NCI-H524 treated with DMSO at 0.1 percent for 48 hours (cell line): ENCODE data around the gene TMEM225.
"Not testable (repeated sequence)": the region's sequence is repeated elsewhere in the genome, so short reads cannot be mapped to it uniquely, and the experiment has no call there.

Experiments
- DNase-seq: peaks from one replicate; lab custom pipeline; 2025; lab: John Stamatoyannopoulos, UW

The TMEM225 gene, protein sequence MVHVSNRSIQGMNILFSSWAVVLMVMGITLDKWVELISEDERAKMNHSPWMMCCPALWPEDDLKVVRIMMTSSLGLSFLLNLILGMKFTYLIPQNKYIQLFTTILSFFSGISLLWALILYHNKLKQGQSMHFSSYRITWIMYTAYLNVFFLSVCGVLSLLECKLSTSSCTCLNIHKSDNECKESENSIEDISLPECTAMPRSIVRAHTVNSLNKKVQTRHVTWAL

DNA sequence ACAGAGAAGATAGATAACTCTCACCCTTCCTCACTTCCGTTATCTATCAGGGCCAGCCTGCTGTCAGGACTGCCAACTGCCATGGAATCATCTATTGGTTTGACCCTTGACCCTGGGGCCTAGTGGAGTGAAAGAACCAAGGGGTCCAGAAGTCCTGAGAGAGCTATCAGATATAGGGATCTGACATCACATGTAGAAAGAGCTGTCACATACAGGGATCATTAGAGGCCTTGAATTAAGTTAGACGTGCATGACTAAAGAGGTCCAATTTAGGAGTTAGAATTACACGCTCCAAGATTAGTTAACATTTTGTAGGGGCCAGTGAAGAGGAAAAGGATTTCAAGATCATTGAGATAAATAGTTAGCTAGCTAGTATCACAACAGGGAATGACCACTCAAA, at the start of gene TMEM225:
Gene TMEM225 (minus strand): TSS at position 101 of the 400 bp plus-strand sequence. CDS start 245 bp downstream, outside the sequence.
- DNase-seq = no peak

DNA sequence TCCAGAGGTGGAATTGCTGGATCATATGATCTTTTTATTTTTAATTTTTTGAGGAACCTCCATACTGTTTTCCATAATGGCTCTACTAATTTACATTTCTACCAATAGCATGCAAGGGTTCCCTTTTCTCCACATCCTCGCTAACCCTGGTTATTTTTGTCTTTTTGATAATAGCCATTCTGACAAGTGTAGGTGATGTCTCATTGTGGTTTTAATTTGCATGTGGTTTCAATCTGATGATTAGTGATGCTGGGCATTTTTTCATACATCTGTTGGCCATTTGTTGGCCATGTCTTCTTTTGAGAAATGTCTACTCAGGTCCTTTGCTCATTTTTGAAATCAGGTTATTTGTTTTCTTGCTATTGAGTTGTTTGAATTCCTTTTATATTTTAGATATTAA, 38.6 kb upstream of the TMEM225 start:
- DNase-seq = no peak

DNA sequence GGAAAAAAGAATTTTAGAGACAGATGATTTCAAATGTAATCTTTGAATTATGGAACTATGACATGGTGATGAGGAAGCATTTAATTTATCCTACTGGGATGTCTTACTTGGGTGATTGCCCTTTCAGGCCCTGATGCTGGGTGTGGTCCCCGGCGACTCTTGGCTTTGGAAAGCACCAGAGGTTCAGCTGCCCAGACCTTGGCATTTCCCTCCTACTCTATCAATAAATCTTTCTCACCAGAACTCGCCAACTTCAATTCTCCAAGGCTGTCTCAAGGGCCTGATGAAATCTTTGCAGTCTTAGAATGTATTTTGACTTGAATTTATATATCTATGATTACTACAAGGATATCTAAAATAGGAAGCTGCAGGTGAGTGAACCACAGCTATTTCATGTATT, 35.5 kb upstream of the TMEM225 start:
- no peak for DNase-seq

DNA sequence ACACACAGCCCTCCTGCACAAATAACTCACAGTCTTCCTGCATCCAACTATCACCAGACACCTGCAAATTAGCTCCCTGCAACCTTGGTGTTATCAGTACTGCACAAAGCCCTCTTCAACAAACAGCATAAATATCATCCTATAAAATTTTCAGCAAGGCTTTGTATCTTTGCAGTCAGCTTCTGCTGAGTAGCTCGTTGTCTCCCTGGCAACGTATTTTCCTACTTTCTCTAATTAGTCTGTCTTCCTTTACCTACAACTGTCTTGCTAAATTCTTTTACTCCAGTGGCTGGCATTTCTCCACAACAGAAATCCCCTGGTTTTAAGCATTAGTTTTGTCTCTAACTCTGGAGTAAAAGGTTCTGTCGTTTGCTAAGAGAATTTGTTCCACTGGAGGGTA, 20.4 kb upstream of the TMEM225 start:
- no peak for DNase-seq

DNA sequence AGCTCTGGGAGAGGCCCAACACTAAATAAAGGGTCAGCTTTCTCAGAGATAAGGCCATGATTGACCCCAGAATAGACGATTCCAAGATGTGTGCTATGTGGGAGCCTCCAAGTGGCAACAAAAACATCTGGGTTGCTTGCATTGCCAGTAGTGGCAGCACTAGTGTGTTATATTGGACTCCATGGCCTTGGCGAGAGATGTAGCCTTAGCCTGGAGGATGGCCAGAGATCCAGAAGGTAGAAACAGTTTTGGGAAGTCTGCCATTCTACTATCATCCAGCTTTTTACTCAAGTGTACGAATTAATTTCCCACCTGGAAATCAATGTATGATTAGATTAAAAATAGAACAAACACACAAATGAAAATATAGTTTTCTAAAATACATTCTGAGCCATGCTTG, 19.5 kb upstream of the TMEM225 start:
- DNase-seq = no peak

DNA sequence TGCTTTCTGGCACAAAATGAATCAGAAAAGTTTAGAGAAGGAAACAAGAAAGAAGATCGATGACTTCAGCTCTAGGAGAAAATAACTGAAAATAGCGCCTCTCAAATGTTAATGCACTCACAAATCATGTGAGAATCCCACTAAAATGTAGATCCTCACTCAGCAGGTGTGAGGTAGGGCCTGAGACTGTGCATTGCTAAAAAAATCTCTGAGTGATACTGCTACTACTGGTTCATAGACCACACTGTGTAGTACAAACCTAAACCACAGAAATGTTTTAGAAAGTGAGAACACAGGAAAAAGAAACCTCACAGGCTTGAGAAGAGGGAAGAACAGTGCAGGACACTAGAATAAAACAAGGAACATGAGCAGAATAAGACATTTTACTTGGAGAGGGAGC, 18.5 kb upstream of the TMEM225 start:
- no peak for DNase-seq

DNA sequence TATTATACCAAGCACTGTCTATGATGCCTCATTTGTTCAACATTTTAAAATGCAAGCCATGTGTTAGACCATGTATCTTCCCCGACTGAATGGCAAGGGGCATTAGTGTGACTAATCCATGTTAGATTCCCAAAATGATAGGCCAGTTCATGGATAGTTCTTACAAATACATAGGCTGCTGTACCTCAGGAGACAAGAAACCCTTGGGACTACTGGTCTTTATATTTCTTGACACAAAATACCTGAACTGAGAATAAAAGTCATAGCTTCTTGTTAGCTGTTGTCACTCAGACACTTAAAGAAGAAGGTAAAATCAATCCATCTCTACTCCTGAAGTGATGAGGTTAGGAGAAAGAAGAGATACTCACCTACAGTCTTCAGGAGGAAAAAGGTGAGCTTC, 16.4 kb upstream of the TMEM225 start, which contains the start of gene OR8D4:
Gene OR8D4 (plus strand): TSS at position 301 of the 400 bp plus-strand sequence. CDS start 4,265 bp downstream, outside the sequence.
- no peak for DNase-seq

DNA sequence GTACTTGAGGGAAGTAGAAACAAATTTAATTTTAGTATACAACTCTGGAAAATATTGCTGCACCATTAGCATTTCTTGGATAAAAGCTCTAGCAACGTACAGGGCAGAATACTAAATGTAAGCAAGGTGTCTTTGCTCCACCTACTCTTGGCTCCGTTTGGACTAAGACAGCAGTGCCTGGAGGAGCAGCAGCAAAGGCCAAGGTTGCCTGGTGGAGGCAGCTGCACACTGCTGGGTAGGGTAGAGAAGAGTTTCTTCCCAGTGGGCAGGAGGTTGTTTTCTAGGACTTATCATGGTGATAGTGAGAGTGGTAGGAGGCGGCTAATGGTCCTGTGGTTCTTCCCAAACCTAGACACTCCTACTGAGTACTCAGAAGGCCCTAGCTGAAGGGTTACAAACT, 14.3 kb upstream of the TMEM225 start:
- DNase-seq = no peak

DNA sequence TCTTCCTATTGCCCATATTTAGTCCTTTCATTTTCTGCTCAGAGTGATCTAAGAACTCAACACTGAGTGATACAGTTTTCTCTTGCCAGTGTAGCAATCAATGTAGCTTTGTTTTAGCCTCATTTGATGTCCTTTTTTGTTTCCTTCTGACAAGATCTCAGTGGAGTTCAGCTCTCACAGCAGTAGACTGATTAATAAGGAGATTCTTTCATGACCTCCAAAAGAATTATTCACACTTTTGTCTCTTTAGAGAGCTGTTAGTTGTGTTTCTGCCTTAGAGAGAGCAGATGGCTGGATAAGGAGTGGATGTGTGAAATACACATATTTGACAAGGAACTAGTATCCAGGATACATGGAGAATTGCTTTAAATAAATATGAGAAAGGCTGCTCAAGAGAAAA, 6.6 kb upstream of the TMEM225 start:
- DNase-seq = no peak

DNA sequence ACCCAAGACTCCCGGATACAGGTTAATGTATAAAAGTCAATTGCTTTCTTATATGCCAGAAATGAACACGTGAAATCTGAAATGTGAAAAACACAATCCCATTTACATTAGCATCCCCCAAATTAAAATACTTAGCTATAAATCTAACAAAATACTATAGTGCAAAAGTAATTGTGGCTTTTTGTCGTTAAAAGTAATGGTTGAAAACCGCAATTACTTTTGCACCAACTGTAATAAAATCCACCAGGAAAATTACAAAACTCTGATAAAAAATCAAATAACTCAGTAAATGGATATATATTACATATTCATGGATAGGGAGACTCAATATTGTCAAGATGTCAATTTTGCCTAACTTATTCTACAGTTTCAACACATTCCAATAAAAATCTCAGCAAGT, 4.6 kb downstream of the TMEM225 start:
- no peak for DNase-seq

DNA sequence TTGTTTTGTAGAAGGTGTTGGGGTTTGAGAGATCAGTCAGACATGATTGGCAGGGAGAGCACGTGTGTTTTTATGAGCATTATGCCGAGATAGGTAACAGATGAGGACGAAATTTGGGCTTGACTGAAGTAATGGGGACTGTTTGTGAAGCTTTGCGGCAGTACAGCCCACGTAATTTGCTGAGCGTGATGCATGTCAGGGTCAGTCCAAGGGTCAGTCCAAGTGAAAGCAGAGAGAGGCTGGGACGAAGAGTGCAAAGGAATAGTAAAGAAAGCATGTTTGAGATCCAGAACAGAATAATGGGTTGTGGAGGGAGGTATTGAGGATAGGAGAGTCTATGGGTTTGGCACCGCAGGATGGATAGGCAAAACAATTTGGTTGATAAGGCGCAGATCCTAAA, 17.7 kb downstream of the TMEM225 start:
- DNase-seq = not testable (repeated sequence)

DNA sequence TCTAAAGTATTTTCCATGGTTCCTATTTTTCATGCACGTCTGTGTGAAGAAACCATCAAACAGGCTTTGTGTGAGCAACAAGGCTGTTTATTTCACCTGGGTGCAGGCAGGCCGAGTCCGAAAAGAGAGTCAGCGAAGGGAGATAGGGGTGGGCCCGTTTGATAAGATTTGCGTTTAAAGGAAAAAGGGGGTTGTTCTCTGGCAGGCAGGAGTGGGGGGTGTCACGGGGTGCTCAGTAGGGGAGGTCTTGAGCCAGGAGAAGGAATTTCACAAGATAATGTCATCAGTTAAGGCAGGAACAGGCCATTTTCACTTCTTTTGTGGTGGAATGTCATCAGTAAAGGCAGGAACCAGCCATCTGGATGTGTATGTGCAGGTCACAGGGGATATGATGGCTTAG, 20.2 kb downstream of the TMEM225 start:
- DNase-seq = not testable (repeated sequence)

DNA sequence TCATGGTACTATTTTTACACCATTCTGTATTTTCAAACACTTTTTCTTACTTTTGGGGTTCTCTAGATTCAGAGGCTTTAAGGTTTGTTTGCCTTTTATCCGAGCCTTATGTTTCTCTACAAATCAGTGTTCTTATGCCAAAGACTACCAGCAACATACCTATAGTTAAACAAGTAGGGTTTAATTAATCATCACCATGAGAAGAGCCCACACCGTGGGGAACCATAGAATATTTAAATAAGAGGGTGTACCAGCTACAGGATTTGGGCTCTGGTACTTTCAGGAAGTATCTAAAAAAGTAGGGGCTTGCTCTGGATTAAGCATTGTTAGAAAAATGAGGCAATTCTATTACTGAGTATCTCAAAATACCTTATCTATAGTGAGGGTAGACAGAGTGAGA, 25.7 kb downstream of the TMEM225 start:
- no peak for DNase-seq

DNA sequence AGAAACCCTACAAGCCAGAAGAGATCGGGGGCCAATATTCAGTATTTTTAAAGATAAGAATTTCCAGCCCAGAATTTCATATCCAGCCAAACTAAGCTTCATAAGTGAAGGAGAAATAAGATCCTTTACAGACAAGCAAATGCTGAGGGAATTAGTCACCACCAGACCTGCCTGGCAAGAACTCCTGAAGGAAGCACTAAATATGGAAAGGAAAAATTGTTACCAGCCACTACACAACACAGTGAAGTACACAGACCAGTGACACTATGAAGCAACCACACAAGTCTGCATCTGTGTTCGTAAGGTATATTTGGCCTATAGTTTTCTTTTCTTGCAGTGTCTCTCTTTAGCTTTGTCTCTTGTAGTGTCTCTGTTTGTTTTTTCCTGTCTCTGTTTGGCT, 29.0 kb downstream of the TMEM225 start:
- DNase-seq = no peak

DNA sequence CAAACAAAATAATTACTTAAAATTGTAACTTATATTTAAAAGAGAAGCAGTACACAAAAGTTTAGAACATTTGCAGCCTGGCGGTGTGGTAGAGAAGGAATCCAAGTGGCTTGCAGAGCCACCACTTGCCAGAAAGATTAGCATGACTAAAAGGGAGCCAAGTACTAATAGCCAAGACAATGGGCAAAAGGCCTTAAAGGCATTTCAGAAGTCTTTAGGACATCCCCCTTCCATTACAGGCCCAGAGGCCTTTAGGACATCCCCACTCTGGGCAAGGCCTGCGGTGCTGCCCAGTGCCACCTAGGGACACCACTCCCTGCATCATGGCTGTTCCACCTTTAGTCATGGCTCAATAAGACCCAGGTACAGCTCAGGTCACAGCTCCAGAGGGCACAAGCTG, 32.4 kb downstream of the TMEM225 start:
- DNase-seq = no peak

DNA sequence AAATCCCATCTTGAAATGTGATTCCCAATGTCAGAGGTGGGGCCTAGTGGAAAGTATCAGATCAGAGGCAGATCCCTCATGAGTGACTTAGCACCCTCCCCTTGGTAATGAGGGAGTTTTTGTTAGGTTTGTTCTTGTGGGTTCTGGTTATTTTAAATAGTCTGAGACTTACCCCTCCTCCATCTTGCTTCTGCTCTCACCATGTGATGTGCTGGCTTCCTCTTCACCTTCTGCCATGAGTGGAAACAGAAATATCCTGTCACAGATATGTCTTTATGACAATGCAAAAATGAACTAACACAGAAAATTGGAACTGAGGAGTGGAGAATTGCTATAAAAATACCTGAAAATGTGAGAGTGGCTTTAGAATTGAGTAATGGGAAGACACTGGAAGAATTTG, 33.1 kb downstream of the TMEM225 start:
- DNase-seq = no peak

DNA sequence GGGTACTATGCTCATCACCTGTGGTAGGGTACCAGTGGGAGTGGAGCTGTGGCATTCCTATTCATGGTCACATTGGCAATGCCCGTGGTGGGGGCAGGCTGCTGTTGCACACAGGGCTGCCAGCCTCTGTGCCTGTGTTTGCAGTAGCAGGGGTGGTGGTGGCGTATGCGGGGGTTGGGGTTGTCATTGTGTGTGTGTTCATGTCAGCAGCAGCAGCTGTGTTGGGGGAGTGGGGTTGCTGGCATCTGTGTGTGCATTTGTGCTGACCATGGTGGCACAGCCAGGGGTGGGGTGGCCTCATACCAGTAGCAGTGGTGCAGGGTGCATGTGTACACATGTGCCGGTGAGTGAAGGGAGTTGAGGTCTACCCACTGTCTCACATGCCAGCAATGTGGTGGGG, 34.4 kb downstream of the TMEM225 start:
- DNase-seq = no peak

DNA sequence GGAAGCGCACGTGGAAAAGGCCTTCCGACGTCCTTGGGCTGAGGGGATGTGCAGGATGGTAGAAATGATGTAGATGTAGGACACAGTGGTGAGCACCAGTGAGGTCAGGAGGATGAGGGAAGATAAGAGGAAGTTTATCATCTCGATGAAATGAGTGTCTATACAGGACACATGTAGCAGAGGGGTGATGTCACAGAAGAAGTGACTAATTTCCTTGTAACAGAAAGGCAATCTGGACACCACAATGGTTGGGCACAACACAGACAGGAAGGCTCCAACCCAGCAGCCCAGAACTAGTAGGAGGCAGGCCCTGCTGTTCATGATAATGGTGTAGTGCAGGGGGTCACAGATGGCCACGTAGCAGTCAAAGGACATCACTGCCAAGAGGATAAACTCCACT, 44.3 kb downstream of the TMEM225 start:
- no peak for DNase-seq

DNA sequence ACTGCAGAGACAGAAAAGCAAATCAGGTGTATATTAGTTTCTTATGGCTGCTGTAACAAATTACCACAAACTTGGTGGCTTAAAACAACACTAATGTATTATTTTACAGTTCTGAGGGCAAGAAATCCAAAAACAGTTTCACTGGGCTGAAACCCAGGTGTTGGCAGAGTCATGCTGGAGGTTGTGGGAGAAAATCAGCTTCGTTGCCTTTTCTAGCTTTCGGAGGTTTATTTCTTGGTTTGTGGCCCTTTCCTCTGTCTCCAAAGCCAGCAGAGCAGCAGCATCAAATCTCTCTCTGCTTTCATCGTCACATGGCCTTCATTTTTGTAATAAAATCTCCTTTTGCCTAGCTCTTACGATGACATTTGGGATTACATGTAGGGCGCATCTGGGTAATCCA, 46.3 kb downstream of the TMEM225 start:
- DNase-seq = peak; percentile 53

DNA sequence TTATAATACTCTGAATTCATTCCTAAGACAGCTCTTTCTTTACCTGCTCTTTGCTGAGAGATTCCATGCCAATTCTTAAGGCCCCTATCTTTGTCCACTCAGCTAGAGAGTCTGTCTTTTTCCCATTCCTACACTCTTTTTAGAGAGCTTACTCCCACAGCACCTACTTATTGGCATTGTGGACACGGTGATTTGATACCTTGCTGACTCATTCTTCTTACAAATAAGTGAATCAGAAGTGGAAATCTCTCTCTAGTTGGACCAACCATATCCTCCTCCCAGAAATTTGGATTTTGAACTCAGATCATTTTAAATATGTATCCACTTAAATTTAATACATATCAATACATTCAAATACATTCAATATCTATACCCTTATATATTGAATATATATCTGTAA, 46.8 kb downstream of the TMEM225 start:
- DNase-seq = no peak

DNA sequence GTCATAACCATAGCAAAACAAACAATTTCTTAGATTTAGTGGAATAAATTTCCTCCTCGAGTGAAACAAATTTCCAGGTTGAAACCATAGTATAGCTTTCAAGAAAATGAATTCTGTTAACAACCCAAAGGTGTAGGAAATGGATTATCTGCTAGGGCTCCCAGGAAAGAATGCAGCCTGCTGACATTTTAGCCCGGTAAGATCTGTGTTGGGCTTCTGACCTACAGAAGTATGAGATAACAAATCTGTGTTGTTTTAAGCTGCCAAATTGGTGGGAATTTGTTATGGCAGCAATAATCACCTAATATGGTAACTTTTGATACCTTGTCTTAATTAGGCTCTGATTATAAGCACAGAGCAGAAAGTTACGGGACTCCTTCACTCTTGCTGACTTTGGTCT, 47.3 kb downstream of the TMEM225 start:
- no peak for DNase-seq

DNA sequence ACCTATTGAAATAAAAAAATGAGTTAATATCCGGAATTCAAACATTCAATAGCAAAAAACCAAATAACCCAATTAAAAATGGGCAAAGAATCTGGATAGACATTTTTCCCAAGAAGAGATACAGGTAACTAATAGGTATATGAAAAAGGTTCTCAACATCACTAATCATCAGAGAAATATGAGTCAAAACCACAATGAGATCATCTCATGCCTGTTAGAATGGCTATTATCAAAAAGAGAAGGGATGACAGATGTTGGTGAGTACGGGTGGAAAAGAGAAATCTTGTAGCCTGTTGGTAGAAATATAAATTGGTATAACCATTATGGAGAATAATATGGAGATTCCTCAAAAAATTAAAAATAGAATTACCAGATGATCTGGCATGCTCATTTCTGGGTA, 52.4 kb downstream of the TMEM225 start:
- DNase-seq = no peak
